Measurements from ENCODE around the gene STOML2. TPM values are rescaled to one million over a fixed set of nuclear protein-coding genes. Genes with fewer than 3 reads are reported as not detected.

STOML2 gene
- total RNA-seq, 4 donors from 2014 or later: 63.9 to 118 (median 106) TPM

GRCh38 chr9:35110327-35110761 is 7.4 kb upstream of the STOML2 start:
- intact Hi-C loops (cut with DNase I): no loop called here
- no peak for DNase-seq
- peak overlapping the region; percentile 91 to 96 (median 94) for H3K27ac ChIP-seq
- peak overlapping the region; percentile 70 to 94 (median 74) for H3K4me3 ChIP-seq
- peaks cover 45 to 60% (median 49%) of the 10 kb centered on the region in 3 donors for H3K4me1 ChIP-seq
- TF ChIP-seq CTCF (IDR thresholded peaks at IDR 0.05): no peak
- no peak for TF ChIP-seq POLR2A (IDR thresholded peaks at IDR 0.05)
- H3K36me3 ChIP-seq: peaks cover 22 to 37% (median 28%) of the 10 kb centered on the region in 3 donors
- WGBS, 2 donors: 8 to 25% methylated on average over 1 to 3 of the region's 3 CpGs
- H3K27me3 ChIP-seq: no peaks in the 10 kb centered on the region
- no peaks in the 10 kb centered on the region for H3K9me3 ChIP-seq

- H3K4me1 ChIP-seq: peaks cover 37 to 48% (median 38%) of the 10 kb centered on the region in 3 donors
- TF ChIP-seq POLR2A (IDR thresholded peaks at IDR 0.05) (no peak), CTCF (IDR thresholded peaks at IDR 0.05) (no peak)
- intact Hi-C loops (cut with DNase I): no loop called here
- WGBS, 2 donors: 52 to 76% methylated on average over 7 to 8 of the region's 8 CpGs
- H3K36me3 ChIP-seq: peaks cover 22 to 49% (median 31%) of the 10 kb centered on the region in 3 donors
- DNase-seq: no peak
- H3K4me3 ChIP-seq: no peak overlapping the region
- H3K27ac ChIP-seq: no peak overlapping the region
- H3K27me3 ChIP-seq: no peaks in the 10 kb centered on the region
- no peaks in the 10 kb centered on the region for H3K9me3 ChIP-seq
Observed at GRCh38 chr9:35108946-35109575, 6.1 kb upstream of the STOML2 start.

GRCh38 chr9:35108461-35108860 is 5.5 kb upstream of the STOML2 start:
- peaks cover 34 to 48% (median 37%) of the 10 kb centered on the region in 3 donors for H3K4me1 ChIP-seq
- no peak overlapping the region for H3K27ac ChIP-seq
- intact Hi-C loops (cut with DNase I): no loop called here
- TF ChIP-seq CTCF (IDR thresholded peaks at IDR 0.05) (no peak), POLR2A (IDR thresholded peaks at IDR 0.05) (no peak)
- 92 to 93% methylated on average over 4 to 6 of the region's 6 CpGs for WGBS, 2 donors
- H3K4me3 ChIP-seq: no peak overlapping the region
- no peak for DNase-seq
- H3K27me3 ChIP-seq: no peaks in the 10 kb centered on the region
- H3K9me3 ChIP-seq: no peaks in the 10 kb centered on the region
- H3K36me3 ChIP-seq: peaks cover 22 to 50% (median 31%) of the 10 kb centered on the region in 3 donors

GRCh38 chr9:35107297-35108290 is 4.7 kb upstream of the STOML2 start:
- no peak for TF ChIP-seq CTCF (IDR thresholded peaks at IDR 0.05)
- TF ChIP-seq POLR2A (IDR thresholded peaks at IDR 0.05): no peak
- H3K27me3 ChIP-seq: no peaks in the 10 kb centered on the region
- DNase-seq: no peak
- H3K36me3 ChIP-seq: peaks cover 22 to 50% (median 31%) of the 10 kb centered on the region in 3 donors
- H3K27ac ChIP-seq: no peak overlapping the region
- no peaks in the 10 kb centered on the region for H3K9me3 ChIP-seq
- no peak overlapping the region for H3K4me3 ChIP-seq
- 34 to 54% methylated on average over 3 to 7 of the region's 18 CpGs for WGBS, 2 donors
- intact Hi-C loops (cut with DNase I): no loop called here
- H3K4me1 ChIP-seq: peaks cover 29 to 43% (median 30%) of the 10 kb centered on the region in 3 donors

- 85 to 94% methylated on average over 2 to 4 of the region's 7 CpGs for WGBS, 2 donors
- H3K27me3 ChIP-seq: no peaks in the 10 kb centered on the region
- no peak overlapping the region for H3K4me3 ChIP-seq
- no peaks in the 10 kb centered on the region for H3K9me3 ChIP-seq
- DNase-seq: no peak
- peaks cover 26 to 45% (median 32%) of the 10 kb centered on the region in 3 donors for H3K4me1 ChIP-seq
- no peak overlapping the region for H3K27ac ChIP-seq
- intact Hi-C loops (cut with DNase I): no loop called here
- peaks cover 22 to 55% (median 31%) of the 10 kb centered on the region in 3 donors for H3K36me3 ChIP-seq
- no peak for TF ChIP-seq POLR2A (IDR thresholded peaks at IDR 0.05)
- TF ChIP-seq CTCF (IDR thresholded peaks at IDR 0.05): no peak
Observed at GRCh38 chr9:35106343-35106730, 3.4 kb upstream of the STOML2 start.
